ENCODE results near the gene PCDHGA4.
"Not testable (repeated sequence)": the region's sequence is repeated elsewhere in the genome, so short reads cannot be mapped to it uniquely, and the experiment has no call there.

The PCDHGA4 gene

DNA sequence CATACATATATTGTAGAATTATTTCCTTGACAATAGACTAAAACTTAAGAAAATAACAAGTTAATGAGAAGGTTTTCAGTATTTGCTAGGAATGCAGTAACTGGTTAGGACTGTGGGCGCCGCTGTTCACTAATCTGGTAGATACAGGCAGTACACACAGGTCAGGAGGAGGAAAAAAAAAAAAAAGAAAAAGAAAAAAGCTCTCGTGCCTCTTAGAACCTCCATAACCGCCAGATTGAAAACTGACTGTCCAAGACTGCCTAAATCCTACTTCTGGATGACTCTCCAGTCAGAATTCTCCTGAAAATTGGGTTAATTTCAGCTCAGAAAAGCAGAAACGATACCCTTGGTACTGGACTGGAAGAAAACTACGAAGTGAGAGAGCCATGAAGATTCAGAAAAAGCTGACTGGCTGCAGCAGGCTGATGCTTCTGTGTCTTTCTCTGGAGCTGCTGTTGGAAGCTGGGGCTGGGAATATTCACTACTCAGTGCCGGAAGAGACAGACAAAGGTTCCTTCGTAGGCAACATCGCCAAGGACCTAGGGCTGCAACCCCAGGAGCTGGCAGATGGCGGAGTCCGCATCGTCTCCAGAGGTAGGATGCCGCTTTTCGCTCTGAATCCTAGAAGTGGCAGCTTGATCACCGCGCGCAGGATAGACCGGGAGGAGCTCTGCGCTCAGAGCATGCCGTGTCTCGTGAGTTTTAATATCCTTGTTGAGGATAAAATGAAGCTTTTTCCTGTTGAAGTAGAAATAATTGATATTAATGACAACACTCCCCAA is 24.3 kb upstream of the PCDHGA4 start, which contains the start of gene PCDHGA1:
PCDHGA1 (plus strand) TSS at position 216 of the 782 bp plus-strand sequence.
- no peak within 1 kb of the TSS for H3K4me3 ChIP-seq (ENCODE audit: low read depth, low read length, poor library complexity, severe bottlenecking)
- TF ChIP-seq EZH2 (IDR thresholded peaks at IDR 0.05; ENCODE audit: borderline replicate concordance, low read length) = no peak
- TF ChIP-seq, protein P1, sequence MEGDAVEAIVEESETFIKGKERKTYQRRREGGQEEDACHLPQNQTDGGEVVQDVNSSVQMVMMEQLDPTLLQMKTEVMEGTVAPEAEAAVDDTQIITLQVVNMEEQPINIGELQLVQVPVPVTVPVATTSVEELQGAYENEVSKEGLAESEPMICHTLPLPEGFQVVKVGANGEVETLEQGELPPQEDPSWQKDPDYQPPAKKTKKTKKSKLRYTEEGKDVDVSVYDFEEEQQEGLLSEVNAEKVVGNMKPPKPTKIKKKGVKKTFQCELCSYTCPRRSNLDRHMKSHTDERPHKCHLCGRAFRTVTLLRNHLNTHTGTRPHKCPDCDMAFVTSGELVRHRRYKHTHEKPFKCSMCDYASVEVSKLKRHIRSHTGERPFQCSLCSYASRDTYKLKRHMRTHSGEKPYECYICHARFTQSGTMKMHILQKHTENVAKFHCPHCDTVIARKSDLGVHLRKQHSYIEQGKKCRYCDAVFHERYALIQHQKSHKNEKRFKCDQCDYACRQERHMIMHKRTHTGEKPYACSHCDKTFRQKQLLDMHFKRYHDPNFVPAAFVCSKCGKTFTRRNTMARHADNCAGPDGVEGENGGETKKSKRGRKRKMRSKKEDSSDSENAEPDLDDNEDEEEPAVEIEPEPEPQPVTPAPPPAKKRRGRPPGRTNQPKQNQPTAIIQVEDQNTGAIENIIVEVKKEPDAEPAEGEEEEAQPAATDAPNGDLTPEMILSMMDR (IDR thresholded peaks at IDR 0.05; ENCODE audit: low read length) = peak; percentile 47; the same call in 1 of the 2 replicates
- H3K9ac ChIP-seq (ENCODE audit: low read length) = no peak within 1 kb of the TSS
- no peak within 1 kb of the TSS for H2AFZ ChIP-seq (ENCODE audit: low read length)
- H3K27me3 ChIP-seq (ENCODE audit: insufficient read depth, low read length) = no peaks in the 10 kb centered on the region
- no peaks in the 10 kb centered on the region for H3K9me2 ChIP-seq (ENCODE audit: low read depth, low read length)
- H3K36me3 ChIP-seq (ENCODE audit: insufficient read depth, low read length) = no peaks in the 10 kb centered on the region
- H3K4me1 ChIP-seq (ENCODE audit: insufficient read depth, low read length, severe bottlenecking) = peaks cover 15% of the 10 kb centered on the region
- peaks cover 14% of the 10 kb centered on the region for H3K9me3 ChIP-seq (ENCODE audit: low read length)
- H3K27ac ChIP-seq (ENCODE audit: low read depth, low read length, poor library complexity, severe bottlenecking) = no peak within 1 kb of the TSS
- H3K79me2 ChIP-seq (ENCODE audit: insufficient read depth, low read length) = no peaks in the 10 kb centered on the region
- no peaks in the 10 kb centered on the region for H4K20me1 ChIP-seq (ENCODE audit: insufficient read depth, low read length)
- H3F3A ChIP-seq (ENCODE audit: insufficient read depth, low read length) = no peaks in the 10 kb centered on the region
- H3K4me2 ChIP-seq (ENCODE audit: low read length) = no peak within 1 kb of the TSS

DNA sequence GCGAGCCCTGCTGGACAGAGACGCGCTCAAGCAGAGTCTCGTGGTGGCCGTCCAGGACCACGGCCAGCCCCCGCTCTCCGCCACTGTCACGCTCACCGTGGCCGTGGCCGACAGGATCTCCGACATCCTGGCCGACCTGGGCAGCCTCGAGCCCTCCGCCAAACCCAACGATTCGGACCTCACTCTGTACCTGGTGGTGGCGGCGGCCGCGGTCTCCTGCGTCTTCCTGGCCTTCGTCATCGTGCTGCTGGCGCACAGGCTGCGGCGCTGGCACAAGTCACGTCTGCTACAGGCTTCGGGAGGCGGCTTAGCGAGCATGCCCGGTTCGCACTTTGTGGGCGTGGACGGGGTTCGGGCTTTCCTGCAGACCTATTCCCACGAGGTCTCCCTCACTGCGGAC is 22.2 kb upstream of the PCDHGA4 start:
- H4K20me1 ChIP-seq (ENCODE audit: insufficient read depth, low read length); H3F3A ChIP-seq (ENCODE audit: insufficient read depth, low read length); H3K27ac ChIP-seq (ENCODE audit: low read depth, low read length, poor library complexity, severe bottlenecking); H3K4me3 ChIP-seq (ENCODE audit: low read depth, low read length, poor library complexity, severe bottlenecking); H3K79me2 ChIP-seq (ENCODE audit: insufficient read depth, low read length); H3K36me3 ChIP-seq (ENCODE audit: insufficient read depth, low read length); H3K27me3 ChIP-seq (ENCODE audit: insufficient read depth, low read length); H3K9ac ChIP-seq (ENCODE audit: low read length); H2AFZ ChIP-seq (ENCODE audit: low read length); H3K4me1 ChIP-seq (ENCODE audit: insufficient read depth, low read length, severe bottlenecking); H3K4me2 ChIP-seq (ENCODE audit: low read length); H3K9me2 ChIP-seq (ENCODE audit: low read depth, low read length): not testable (repeated sequence)
- H3K9me3 ChIP-seq (ENCODE audit: low read length) = peaks cover 19% of the 10 kb centered on the region

DNA sequence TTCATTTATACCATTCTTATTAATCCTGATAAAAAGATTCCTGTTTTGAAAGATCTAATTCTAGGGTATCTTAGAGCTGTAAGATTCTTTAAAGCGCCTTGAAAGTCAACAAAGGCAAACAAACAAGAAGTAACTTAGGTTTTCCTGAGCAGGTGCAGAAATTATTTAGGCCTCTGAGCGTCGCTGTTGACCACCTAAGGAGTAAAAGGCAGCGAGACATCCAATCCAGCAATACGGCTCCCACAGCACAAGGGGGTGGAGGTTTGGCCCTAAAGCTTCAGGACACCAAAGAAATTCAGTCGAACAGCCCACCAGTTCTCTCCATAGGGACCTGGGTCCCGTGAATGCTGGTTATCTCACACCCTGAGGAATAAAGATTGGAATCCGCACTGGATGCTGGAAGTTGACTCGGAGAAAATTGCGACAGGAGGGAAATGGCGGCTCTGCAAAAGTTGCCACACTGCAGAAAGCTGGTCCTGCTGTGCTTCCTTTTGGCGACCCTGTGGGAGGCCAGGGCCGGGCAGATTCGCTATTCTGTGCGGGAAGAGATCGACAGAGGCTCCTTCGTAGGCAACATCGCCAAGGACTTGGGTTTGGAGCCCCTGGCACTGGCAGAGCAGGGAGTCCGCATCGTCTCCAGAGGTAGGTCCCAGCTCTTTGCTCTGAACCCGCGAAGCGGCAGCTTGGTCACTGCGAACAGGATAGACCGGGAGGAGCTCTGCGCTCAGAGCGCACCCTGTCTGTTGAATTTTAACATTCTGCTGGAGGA is 16.1 kb upstream of the PCDHGA4 start, which contains the start of gene PCDHGA2:
PCDHGA2 (plus strand) TSS at position 223 of the 769 bp plus-strand sequence.
- Histone ChIP-seq H2AFZ (ENCODE audit: low read length) (no peak within 1 kb of the TSS), H3K27ac (ENCODE audit: low read depth, low read length, poor library complexity, severe bottlenecking) (no peak within 1 kb of the TSS), H3F3A (ENCODE audit: insufficient read depth, low read length) (no peaks in the 10 kb centered on the region), H3K4me3 (ENCODE audit: low read depth, low read length, poor library complexity, severe bottlenecking) (no peak within 1 kb of the TSS), H3K4me2 (ENCODE audit: low read length) (no peak within 1 kb of the TSS), H3K9ac (ENCODE audit: low read length) (no peak within 1 kb of the TSS), H3K36me3 (ENCODE audit: insufficient read depth, low read length) (no peaks in the 10 kb centered on the region), H3K27me3 (ENCODE audit: insufficient read depth, low read length) (no peaks in the 10 kb centered on the region), H3K4me1 (ENCODE audit: insufficient read depth, low read length, severe bottlenecking) (peaks cover 6% of the 10 kb centered on the region), H3K9me2 (ENCODE audit: low read depth, low read length) (no peaks in the 10 kb centered on the region), H3K9me3 (ENCODE audit: low read length) (peaks cover 39% of the 10 kb centered on the region), H3K79me2 (ENCODE audit: insufficient read depth, low read length) (no peaks in the 10 kb centered on the region), H4K20me1 (ENCODE audit: insufficient read depth, low read length) (no peaks in the 10 kb centered on the region)
- no peak for TF ChIP-seq EZH2 (IDR thresholded peaks at IDR 0.05; ENCODE audit: borderline replicate concordance, low read length)
- TF ChIP-seq, protein P1 (IDR thresholded peaks at IDR 0.05; ENCODE audit: low read length) = peak; percentile 40; the same call in 1 of the 2 replicates

DNA sequence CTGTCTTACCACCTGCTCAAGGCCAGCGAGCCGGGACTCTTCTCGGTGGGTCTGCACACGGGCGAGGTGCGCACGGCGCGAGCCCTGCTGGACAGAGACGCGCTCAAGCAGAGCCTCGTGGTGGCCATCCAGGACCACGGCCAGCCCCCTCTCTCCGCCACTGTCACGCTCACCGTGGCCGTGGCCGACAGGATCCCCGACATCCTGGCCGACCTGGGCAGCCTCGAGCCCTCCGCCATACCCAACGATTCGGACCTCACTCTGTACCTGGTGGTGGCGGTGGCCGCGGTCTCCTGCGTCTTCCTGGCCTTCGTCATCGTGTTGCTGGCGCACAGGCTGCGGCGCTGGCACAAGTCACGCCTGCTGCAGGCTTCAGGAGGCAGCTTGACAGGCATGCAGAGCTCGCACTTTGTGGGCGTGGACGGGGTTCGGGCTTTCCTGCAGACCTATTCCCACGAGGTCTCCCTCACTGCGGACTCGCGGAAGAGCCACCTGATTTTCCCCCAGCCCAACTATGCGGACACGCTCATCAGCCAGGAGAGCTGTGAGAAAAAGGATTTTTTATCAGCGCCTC is 14.0 kb upstream of the PCDHGA4 start:
- not testable (repeated sequence) for H3K9ac ChIP-seq (ENCODE audit: low read length); H3K4me1 ChIP-seq (ENCODE audit: insufficient read depth, low read length, severe bottlenecking); H3K9me2 ChIP-seq (ENCODE audit: low read depth, low read length); H3K27me3 ChIP-seq (ENCODE audit: insufficient read depth, low read length); H3K27ac ChIP-seq (ENCODE audit: low read depth, low read length, poor library complexity, severe bottlenecking); H4K20me1 ChIP-seq (ENCODE audit: insufficient read depth, low read length); H3K79me2 ChIP-seq (ENCODE audit: insufficient read depth, low read length); H3F3A ChIP-seq (ENCODE audit: insufficient read depth, low read length); H3K4me2 ChIP-seq (ENCODE audit: low read length); H2AFZ ChIP-seq (ENCODE audit: low read length); H3K36me3 ChIP-seq (ENCODE audit: insufficient read depth, low read length); H3K4me3 ChIP-seq (ENCODE audit: low read depth, low read length, poor library complexity, severe bottlenecking)
- peaks cover 34% of the 10 kb centered on the region for H3K9me3 ChIP-seq (ENCODE audit: low read length)

Measured in OCI-LY1 (cell line).